Fibroblast of lung (primary cell): Measurements from ENCODE around the gene PGBD1. TPM values are rescaled to one million over a fixed set of nuclear protein-coding genes. Genes with fewer than 3 reads are reported as not detected.

Experiments
- DNase-seq, 2 donors: peaks; one replicate each; pipeline versions ENCODE4 v3.0.0 to v3.0.0-alpha.2; 2010; ENCODE audit warnings: low read depth in 2 of 2
- H2AFZ ChIP-seq: 2 replicates; pipeline ENCODE4 v1.5.1; 2012; ENCODE audit warnings: low read length, control low read depth, inconsistent platforms
- H3K27ac ChIP-seq: 2 replicates; pipeline ENCODE4 v1.5.1; 2011; ENCODE audit warnings: low read length, control low read depth; ENCODE audit not compliant: insufficient read depth
- H3K27me3 ChIP-seq: 2 replicates; pipeline ENCODE4 v1.5.1; 2011; ENCODE audit warnings: mild to moderate bottlenecking, low read length; ENCODE audit not compliant: control insufficient read depth, insufficient read depth
- H3K36me3 ChIP-seq: 2 replicates; pipeline ENCODE4 v1.5.1; 2011; ENCODE audit warnings: low read length; ENCODE audit not compliant: control insufficient read depth, insufficient read depth
- H3K4me1 ChIP-seq: 2 replicates; pipeline ENCODE4 v1.5.1; 2011; ENCODE audit warnings: low read length; ENCODE audit not compliant: control insufficient read depth, insufficient read depth; ENCODE audit errors: extremely low read depth
- H3K4me2 ChIP-seq: 2 replicates; pipeline ENCODE4 v1.5.1; 2011; ENCODE audit warnings: low read length, control low read depth; ENCODE audit not compliant: insufficient read depth; ENCODE audit errors: extremely low read depth
- H3K4me3 ChIP-seq, 4 experiments: fragments of 200-600 bp in 1 of 4; sonication (generic) in 1 of 4; replicated peaks in 1 of 4; 2 replicates each; pipeline ENCODE4 v1.5.1; 2011 to 2016; ENCODE audit warnings: low read length in 4 of 4, low read depth in 3 of 4, mild to moderate bottlenecking in 3 of 4, control low read depth in 2 of 4, inconsistent platforms in 1 of 4, mixed read lengths in 1 of 4; ENCODE audit not compliant: insufficient read depth in 1 of 4; ENCODE audit errors: control extremely low read depth in 1 of 4
- H3K79me2 ChIP-seq: 2 replicates; pipeline ENCODE4 v1.5.1; 2012; ENCODE audit warnings: mild to moderate bottlenecking, low read length, inconsistent platforms; ENCODE audit not compliant: control insufficient read depth, insufficient read depth
- H3K9ac ChIP-seq: 2 replicates; pipeline ENCODE4 v1.5.1; 2011; ENCODE audit warnings: mild to moderate bottlenecking, low read length, control low read depth; ENCODE audit not compliant: insufficient read depth
- H3K9me3 ChIP-seq: 2 replicates; pipeline ENCODE4 v1.5.1; 2012; ENCODE audit warnings: low read depth, low read length; ENCODE audit not compliant: control insufficient read depth, insufficient read depth
- H4K20me1 ChIP-seq: 2 replicates; pipeline ENCODE4 v1.5.1; 2011; ENCODE audit warnings: low read length; ENCODE audit not compliant: control insufficient read depth, insufficient read depth; ENCODE audit errors: extremely low read depth
- CTCF ChIP-seq, 2 donors: IDR thresholded peaks in 1 of 2; conservative IDR thresholded peaks in 1 of 2; 1 replicate in 1 of 2; 2 replicates in 1 of 2; pipeline ENCODE4 v1.5.1; 2011 to 2012; ENCODE audit warnings: low read length in 2 of 2, control low read depth in 1 of 2, inconsistent platforms in 1 of 2, low read depth in 1 of 2, mild to moderate bottlenecking in 1 of 2
- EZH2 ChIP-seq: IDR thresholded peaks from 2 replicates; pipeline ENCODE4 v1.5.1; 2012; ENCODE audit warnings: low read length, control low read depth, mild to moderate bottlenecking; ENCODE audit errors: missing control alignments
- polyA plus RNA-seq, 2 donors: library from polyadenylated mRNA; depleted of rRNA in 1 of 2; stranded (reverse) in 1 of 2; unstranded in 1 of 2; fragments of >200 nt; gene quantifications; 2 replicates each; pipeline ENCODE4 v1.2.1, GENCODE V29; 2011 to 2012; ENCODE audit warnings: missing spikeins in 1 of 2
- total RNA-seq: library from RNA; depleted of rRNA; stranded (reverse); fragments of >200 nt; gene quantifications from 2 replicates; pipeline ENCODE4 v1.2.1, GENCODE V29; 2014

The PGBD1 gene
- total and polyA plus RNA-seq, 2 donors (not counting 1 experiment from before 2014, with no cell fraction given) = 5.5 to 5.8 TPM

- Histone ChIP-seq H2AFZ (no peak overlapping the region), H3K9me3 (no peaks in the 10 kb centered on the region), H4K20me1 (no peaks in the 10 kb centered on the region)
Measured at GRCh38 chr6:28343898-28344677, 62.7 kb downstream of the PGBD1 start.

GRCh38 chr6:28345201-28345600 lies 63.8 kb downstream of the PGBD1 start:
- Histone ChIP-seq H3K27ac (no peak overlapping the region), H3K9ac (no peak overlapping the region), H3K4me2 (no peak overlapping the region), H3K4me1 (no peaks in the 10 kb centered on the region), H3K9me3 (no peaks in the 10 kb centered on the region), H3K4me3 (no peak overlapping the region), H3K79me2 (peaks cover 4% of the 10 kb centered on the region), H2AFZ (no peak overlapping the region), H4K20me1 (no peaks in the 10 kb centered on the region), H3K27me3 (peaks cover 7% of the 10 kb centered on the region), H3K36me3 (no peaks in the 10 kb centered on the region)
- no peak for TF ChIP-seq EZH2
- no peak for TF ChIP-seq CTCF (conservative IDR thresholded peaks at IDR 0.05 in 1 of 2, IDR thresholded peaks at IDR 0.05 in 1 of 2; ENCODE audit: low read depth in 1 of 2, low read length in 2 of 2)
- no peak for DNase-seq

More at GRCh38 chr6:28343898-28344677, 62.7 kb downstream of the PGBD1 start:
- TF ChIP-seq EZH2 (no peak), CTCF (conservative IDR thresholded peaks at IDR 0.05 in 1 of 2, IDR thresholded peaks at IDR 0.05 in 1 of 2; ENCODE audit: low read depth in 1 of 2, low read length in 2 of 2) (no peak)
- H3K4me2 ChIP-seq = no peak overlapping the region
- no peak overlapping the region for H3K9ac ChIP-seq
- H3K4me3 ChIP-seq = no peak overlapping the region
- DNase-seq = no peak
- H3K79me2 ChIP-seq = no peaks in the 10 kb centered on the region
- no peaks in the 10 kb centered on the region for H3K36me3 ChIP-seq
- no peaks in the 10 kb centered on the region for H3K4me1 ChIP-seq
- H3K27ac ChIP-seq = no peak overlapping the region
- H3K27me3 ChIP-seq = peaks cover 7% of the 10 kb centered on the region

- no peak overlapping the region for H3K9ac ChIP-seq
- DNase-seq = no peak
- no peak overlapping the region for H3K27ac ChIP-seq
- no peak overlapping the region for H2AFZ ChIP-seq
- peaks cover 19% of the 10 kb centered on the region for H3K79me2 ChIP-seq
- no peaks in the 10 kb centered on the region for H3K36me3 ChIP-seq
- H3K4me2 ChIP-seq = no peak overlapping the region
- TF ChIP-seq EZH2 = no peak
- no peak for TF ChIP-seq CTCF (conservative IDR thresholded peaks at IDR 0.05 in 1 of 2, IDR thresholded peaks at IDR 0.05 in 1 of 2; ENCODE audit: low read depth in 1 of 2, low read length in 2 of 2)
- no peaks in the 10 kb centered on the region for H3K4me1 ChIP-seq
- no peak overlapping the region for H3K4me3 ChIP-seq
- no peaks in the 10 kb centered on the region for H4K20me1 ChIP-seq
- H3K9me3 ChIP-seq = no peaks in the 10 kb centered on the region
- peaks cover 6% of the 10 kb centered on the region for H3K27me3 ChIP-seq
Measured at GRCh38 chr6:28347119-28347518, 65.7 kb downstream of the PGBD1 start.
